ENCODE results near the gene ABCC1. TPM values are rescaled to one million over a fixed set of nuclear protein-coding genes. Genes with fewer than 3 reads are reported as not detected.

Gene ABCC1
- total RNA-seq, 1 donor = 46.2 TPM

DNA sequence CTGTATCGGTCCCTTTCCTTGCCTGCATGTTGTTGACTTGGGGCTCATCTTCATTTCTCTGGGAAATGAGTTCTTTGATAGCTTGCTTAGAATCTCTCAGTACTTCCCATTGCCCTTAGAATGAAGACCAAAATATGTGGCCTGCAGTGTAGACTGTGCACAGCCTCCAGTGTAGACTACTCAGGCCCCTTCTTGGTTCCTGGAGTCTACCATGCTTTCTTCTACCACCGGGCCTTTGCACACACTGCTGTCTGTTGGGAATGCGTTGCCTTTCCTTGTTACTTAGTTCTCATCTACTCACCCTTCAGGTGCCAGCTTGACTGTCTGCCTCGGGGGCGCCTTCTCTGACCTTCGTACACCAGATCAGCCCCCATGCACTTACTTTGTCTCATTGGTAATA lies 82.0 kb downstream of the ABCC1 start:
- TF ChIP-seq, protein P1, sequence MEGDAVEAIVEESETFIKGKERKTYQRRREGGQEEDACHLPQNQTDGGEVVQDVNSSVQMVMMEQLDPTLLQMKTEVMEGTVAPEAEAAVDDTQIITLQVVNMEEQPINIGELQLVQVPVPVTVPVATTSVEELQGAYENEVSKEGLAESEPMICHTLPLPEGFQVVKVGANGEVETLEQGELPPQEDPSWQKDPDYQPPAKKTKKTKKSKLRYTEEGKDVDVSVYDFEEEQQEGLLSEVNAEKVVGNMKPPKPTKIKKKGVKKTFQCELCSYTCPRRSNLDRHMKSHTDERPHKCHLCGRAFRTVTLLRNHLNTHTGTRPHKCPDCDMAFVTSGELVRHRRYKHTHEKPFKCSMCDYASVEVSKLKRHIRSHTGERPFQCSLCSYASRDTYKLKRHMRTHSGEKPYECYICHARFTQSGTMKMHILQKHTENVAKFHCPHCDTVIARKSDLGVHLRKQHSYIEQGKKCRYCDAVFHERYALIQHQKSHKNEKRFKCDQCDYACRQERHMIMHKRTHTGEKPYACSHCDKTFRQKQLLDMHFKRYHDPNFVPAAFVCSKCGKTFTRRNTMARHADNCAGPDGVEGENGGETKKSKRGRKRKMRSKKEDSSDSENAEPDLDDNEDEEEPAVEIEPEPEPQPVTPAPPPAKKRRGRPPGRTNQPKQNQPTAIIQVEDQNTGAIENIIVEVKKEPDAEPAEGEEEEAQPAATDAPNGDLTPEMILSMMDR (IDR thresholded peaks at IDR 0.05; ENCODE audit: insufficient read depth, low read length) = no peak
- no peak for DNase-seq (ENCODE audit: low read depth)
- no peak overlapping the region for H3K4me3 ChIP-seq (ENCODE audit: low read depth, low read length)

DNA sequence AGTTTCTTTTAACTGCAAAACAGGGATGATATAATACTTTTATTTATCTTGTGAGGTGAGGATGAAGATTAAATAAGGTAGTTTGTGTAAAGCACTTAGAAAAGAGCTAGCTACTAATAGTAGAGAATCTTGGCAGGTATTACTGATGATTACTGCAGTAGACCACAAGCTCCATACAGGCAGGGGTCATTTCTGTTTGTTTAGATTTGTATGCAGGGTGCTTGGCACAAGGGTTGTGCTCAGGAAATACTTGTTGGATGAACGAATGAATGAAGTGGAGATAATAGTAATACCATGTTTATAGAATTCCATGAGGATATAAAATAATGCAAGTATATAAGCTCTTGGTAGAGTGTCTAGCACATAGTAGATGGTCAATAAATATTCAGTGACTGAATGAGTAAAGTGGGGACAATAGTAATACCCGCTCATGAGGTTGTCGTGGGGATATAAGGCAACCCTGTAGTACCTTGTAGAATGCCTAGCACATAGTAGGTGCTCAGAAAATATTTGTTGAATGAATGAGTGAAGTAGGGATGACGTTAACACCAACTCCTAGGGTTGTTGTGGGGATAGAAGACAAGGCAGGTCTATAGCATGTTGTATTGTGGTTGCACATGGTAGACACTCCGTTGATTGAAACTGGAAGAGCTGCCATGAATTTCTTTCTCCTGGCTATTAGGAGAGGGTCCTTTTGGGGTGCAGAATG lies 83.0 kb downstream of the ABCC1 start:
- peak; percentile 25 for DNase-seq (ENCODE audit: low read depth)
- H3K4me3 ChIP-seq (ENCODE audit: low read depth, low read length) = no peak overlapping the region
- TF ChIP-seq, protein P1 (IDR thresholded peaks at IDR 0.05; ENCODE audit: insufficient read depth, low read length) = no peak

DNA sequence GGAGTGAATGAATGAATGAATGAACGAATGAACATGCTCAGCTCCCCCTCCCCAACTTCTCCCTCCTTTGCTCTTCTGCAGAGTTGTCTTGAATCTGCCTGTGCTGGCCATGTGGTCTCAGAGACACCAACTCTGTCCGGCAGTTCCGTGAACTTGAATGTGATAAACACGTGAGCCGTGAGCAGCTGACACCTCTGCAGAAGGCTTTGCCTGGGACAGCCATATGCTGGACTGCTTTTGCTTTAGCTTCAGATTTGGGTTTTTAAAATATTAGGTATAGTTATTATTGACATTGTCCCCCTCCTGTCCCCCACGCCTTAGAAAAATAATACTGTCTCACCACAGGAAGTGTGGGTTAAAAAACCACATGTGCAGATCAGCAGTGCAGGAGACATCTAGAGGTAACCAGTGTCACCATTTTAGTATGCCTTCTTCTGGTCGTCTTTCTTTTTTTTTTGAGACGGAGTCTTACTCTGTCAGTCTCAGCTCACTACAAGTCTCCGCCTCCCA lies 83.8 kb downstream of the ABCC1 start:
- H3K4me3 ChIP-seq (ENCODE audit: low read depth, low read length) = no peak overlapping the region
- no peak for DNase-seq (ENCODE audit: low read depth)
- TF ChIP-seq, protein P1 (IDR thresholded peaks at IDR 0.05; ENCODE audit: insufficient read depth, low read length) = no peak

DNA sequence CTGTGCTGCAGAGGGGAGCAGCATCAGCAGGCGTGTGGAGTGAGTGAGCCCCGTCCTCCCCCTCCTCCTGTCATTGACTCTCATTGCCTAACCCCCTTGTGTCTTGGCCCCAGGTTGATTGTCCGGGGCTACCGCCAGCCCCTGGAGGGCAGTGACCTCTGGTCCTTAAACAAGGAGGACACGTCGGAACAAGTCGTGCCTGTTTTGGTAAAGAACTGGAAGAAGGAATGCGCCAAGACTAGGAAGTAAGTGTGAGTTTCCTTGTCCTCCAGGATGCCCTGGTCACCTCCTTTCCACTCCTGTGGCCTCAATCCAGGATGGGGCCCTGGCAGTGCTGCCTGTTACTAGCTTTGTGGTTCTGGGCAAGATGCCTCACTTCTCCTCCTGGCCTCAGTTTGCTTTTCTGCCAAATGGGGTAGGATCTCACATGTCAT lies 87.0 kb downstream of the ABCC1 start:
- TF ChIP-seq, protein P1 (IDR thresholded peaks at IDR 0.05; ENCODE audit: insufficient read depth, low read length) = no peak
- DNase-seq (ENCODE audit: low read depth) = no peak

DNA sequence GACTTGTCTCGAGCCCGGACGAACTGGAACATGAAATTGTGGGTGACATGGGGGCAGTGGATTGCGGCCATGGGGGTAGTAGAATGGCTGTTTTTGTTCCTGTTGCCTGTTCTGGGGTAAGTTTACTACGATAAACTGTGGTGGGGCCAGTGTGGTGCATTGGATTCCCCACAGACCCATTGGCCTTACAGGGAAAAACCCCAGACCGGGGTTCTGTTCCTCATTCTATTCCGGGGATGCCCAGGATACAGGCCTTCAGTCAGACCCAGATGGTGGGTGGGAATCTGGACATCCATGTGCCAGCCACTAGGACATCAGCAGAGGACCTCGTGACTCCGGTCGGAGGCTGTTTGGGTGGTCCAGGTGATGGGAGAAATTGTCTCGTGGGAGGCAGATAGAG lies 88.1 kb downstream of the ABCC1 start:
- TF ChIP-seq, protein P1 (IDR thresholded peaks at IDR 0.05; ENCODE audit: insufficient read depth, low read length) = no peak
- DNase-seq (ENCODE audit: low read depth) = no peak
- no peak overlapping the region for H3K4me3 ChIP-seq (ENCODE audit: low read depth, low read length)

More for the DNA sequence above, 87.0 kb downstream of the ABCC1 start:
- H3K4me3 ChIP-seq (ENCODE audit: low read depth, low read length) = no peak overlapping the region

DNA sequence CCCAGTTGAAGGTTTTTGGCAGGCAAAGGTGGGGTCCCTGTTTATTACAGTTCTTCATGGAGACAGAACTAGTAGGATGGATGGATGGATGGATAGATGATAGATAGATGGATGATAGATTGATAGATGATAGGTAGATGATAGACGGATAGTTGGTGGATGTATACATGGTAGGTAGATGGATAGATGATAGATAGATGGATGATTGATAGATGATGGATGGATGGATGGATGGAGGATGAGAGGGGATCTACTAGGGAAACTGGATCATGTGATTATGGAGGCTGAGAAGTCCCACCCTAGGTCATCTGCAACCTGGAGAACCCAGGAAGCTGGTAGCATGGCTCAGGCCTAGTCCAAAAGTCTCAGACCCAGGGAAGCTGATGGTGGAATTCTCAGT lies 88.6 kb downstream of the ABCC1 start:
- no peak for DNase-seq (ENCODE audit: low read depth)
- TF ChIP-seq, protein P1 (IDR thresholded peaks at IDR 0.05; ENCODE audit: insufficient read depth, low read length) = no peak
- no peak overlapping the region for H3K4me3 ChIP-seq (ENCODE audit: low read depth, low read length)
